CD4-positive, alpha-beta T cell treated with Interleukin-10 for 1 hour (primary cell): Measurements from ENCODE around the gene G2E3.

Experiments used
- DNase-seq: peaks from one replicate; pipeline ENCODE4 v3.0.0-alpha.2; 2020

The G2E3 gene

DNA sequence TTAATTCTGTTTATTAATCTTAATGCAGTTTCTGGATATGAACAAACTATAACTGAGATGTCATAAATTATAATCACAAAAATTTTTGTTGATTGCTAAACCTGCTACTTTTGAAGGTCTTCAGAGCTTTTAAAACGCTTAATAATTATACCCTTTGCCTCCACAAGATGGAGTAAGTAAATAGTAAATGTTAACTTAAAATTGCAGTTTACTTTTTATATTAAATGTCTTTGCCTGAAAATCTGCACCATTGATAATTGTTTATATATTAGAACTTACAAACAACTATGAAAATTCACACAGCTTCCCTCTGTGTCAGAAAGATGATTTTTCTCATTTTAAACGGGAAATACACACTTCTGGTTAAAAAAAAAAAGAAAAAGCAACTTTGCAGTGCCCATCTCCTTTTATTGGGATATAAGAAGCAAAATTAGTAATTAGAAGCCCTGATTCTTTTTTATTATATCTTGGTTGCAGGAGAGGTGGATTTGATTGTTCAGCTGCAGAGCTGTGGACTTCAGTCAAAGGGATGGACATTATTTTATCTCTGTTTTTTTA lies 98.7 kb downstream of the G2E3 start:
- DNase-seq = peak; percentile 15

DNA sequence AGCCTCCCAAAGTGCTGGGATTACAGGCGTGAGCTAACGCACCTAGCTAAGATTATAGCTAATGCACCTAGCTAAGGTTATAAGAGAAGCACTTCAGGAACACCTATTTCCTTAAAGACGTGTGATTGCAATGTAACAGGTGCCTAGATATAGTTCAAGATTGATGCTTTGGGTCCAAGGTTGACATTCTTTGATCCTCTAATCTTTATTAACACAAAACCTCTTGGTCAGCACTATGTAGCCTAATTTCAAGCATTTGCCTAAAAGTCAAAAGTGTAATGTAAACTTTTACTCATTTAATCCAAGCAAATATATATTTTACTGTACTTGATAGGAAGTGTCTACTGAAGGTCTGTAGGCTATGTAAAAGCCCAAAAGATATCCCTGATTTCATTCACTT lies 99.7 kb downstream of the G2E3 start:
- DNase-seq = no peak

DNA sequence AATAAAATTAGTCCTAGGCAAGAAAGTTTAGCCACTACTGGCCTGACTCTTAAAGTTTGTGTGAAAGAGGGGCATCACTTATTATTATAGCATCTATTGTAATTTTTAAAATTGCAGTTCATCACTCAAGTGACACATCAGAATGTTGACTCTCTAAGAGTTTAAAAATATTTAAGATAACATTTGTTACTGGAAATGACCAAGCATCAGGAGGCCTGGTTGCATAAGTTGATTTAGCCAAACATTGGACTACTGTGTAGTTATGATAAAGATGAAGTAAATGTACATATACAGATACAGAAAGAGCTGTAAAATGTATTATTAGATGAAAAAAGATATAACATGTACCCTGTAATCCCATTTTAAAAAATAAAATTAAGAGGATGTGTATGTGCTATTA lies 110.6 kb downstream of the G2E3 start:
- DNase-seq = no peak
